Endodermal cell (in vitro differentiated cells): Measurements from ENCODE around the gene RPS6KC1. TPM values are rescaled to one million over a fixed set of nuclear protein-coding genes. Genes with fewer than 3 reads are reported as not detected.

Experiments used
- DNase-seq: peaks from one replicate; pipeline ENCODE4 v3.0.0-alpha.2; 2017
- H3K27ac ChIP-seq: 2 replicates; pipeline ENCODE4 v1.5.1; 2013; ENCODE audit warnings: mild to moderate bottlenecking, low read depth, low read length, moderate library complexity
- H3K27me3 ChIP-seq: 2 replicates; pipeline ENCODE4 v1.6.1; 2013; ENCODE audit warnings: mild to moderate bottlenecking, low read length, moderate library complexity; ENCODE audit not compliant: insufficient read depth, control insufficient read depth, poor library complexity, severe bottlenecking
- H3K36me3 ChIP-seq: 2 replicates; pipeline ENCODE4 v1.7.0; 2013; ENCODE audit warnings: mild to moderate bottlenecking, low read length, moderate library complexity; ENCODE audit not compliant: control insufficient read depth, insufficient read depth
- H3K4me1 ChIP-seq: one replicate; pipeline ENCODE4 v1.7.0; 2013; ENCODE audit warnings: low read length; ENCODE audit not compliant: control insufficient read depth, insufficient read depth
- H3K4me3 ChIP-seq: 2 replicates; pipeline ENCODE4 v1.5.1; 2013; ENCODE audit warnings: mild to moderate bottlenecking, low read length, moderate library complexity
- H3K9ac ChIP-seq: 2 replicates; pipeline ENCODE4 v1.6.1; 2013; ENCODE audit warnings: mild to moderate bottlenecking, low read length, moderate library complexity; ENCODE audit not compliant: poor library complexity, severe bottlenecking; ENCODE audit errors: extremely low read depth
- H3K9me3 ChIP-seq: 2 replicates; pipeline ENCODE4 v1.6.1; 2013; ENCODE audit warnings: mild to moderate bottlenecking, low read length, moderate library complexity; ENCODE audit not compliant: control insufficient read depth
- H3K27ac Mint-ChIP-seq: 2 replicates; pipeline ENCODE4 v1.8.0; 2020; ENCODE audit warnings: mixed read lengths
- H3K27me3 Mint-ChIP-seq: 2 replicates; pipeline ENCODE4 v1.8.0; 2021; ENCODE audit warnings: mild to moderate bottlenecking, mixed read lengths; ENCODE audit not compliant: insufficient read depth
- H3K36me3 Mint-ChIP-seq: 2 replicates; pipeline ENCODE4 v1.8.0; 2020; ENCODE audit warnings: low read depth, mixed read lengths
- H3K4me1 Mint-ChIP-seq: 2 replicates; pipeline ENCODE4 v1.8.0; 2020; ENCODE audit warnings: mixed read lengths
- H3K4me3 Mint-ChIP-seq: 2 replicates; pipeline ENCODE4 v1.8.0; 2020; ENCODE audit warnings: mild to moderate bottlenecking, moderate library complexity, mixed read lengths
- H3K9me3 Mint-ChIP-seq: 2 replicates; pipeline ENCODE4 v1.8.0; 2020; ENCODE audit warnings: mild to moderate bottlenecking, mixed read lengths
- CTCF ChIP-seq: fragments of 200-600 bp; sonication (generic); conservative IDR thresholded peaks from 2 replicates; pipeline ENCODE4 v1.5.0; 2021; ENCODE audit warnings: antibody characterized with exemption, mild to moderate bottlenecking
- WGBS, 2 experiments: methylation state at CpG; one replicate each; pipeline versions ENCODE4 v1.1.5 to v1.1.7; 2013; ENCODE audit warnings: missing lambda C conversion rate in 2 of 2, mixed read lengths in 1 of 2; ENCODE audit not compliant: insufficient coverage in 1 of 2, insufficient read length in 1 of 2; 5-methylcytosine and 5-hydroxymethylcytosine counted together
- total RNA-seq, 2 donors: library from RNA; stranded (reverse); fragmentation: NEBNext Ultra II Directional in 1 of 2; extraction: Animal tissue kit (Norgen Biotek cat#: 25700) in 1 of 2; gene quantifications; 2 replicates in 1 of 2; 3 replicates in 1 of 2; pipeline ENCODE4 v1.2.1, GENCODE V29; 2021

Gene RPS6KC1
- total RNA-seq, 2 donors from 2014 or later, result 31.4 to 36.3 TPM

- no peak for DNase-seq
- H3K27ac ChIP-seq, result no peak overlapping the region
- no peaks in the 10 kb centered on the region for H3K4me1 ChIP-seq
- no peak overlapping the region for H3K9ac ChIP-seq
- no peak overlapping the region for H3K27ac Mint-ChIP-seq
- peaks cover 31% of the 10 kb centered on the region for H3K36me3 ChIP-seq
- no peak overlapping the region for H3K4me3 ChIP-seq
- no peak for TF ChIP-seq CTCF
- peaks cover 3% of the 10 kb centered on the region for H3K9me3 Mint-ChIP-seq
- H3K27me3 ChIP-seq, result no peaks in the 10 kb centered on the region
- H3K9me3 ChIP-seq, result peaks cover 22% of the 10 kb centered on the region
- no peak overlapping the region for H3K4me3 Mint-ChIP-seq
- H3K27me3 Mint-ChIP-seq, result no peaks in the 10 kb centered on the region
- 97% methylated on average over 1 of the region's 2 CpGs; no CpG with 5 or more reads in 1 of the 2 experiments for WGBS, 2 experiments
- H3K36me3 Mint-ChIP-seq, result peaks cover 35% of the 10 kb centered on the region
- no peaks in the 10 kb centered on the region for H3K4me1 Mint-ChIP-seq
Measured at GRCh38 chr1:213104604-213105003, 53.6 kb downstream of the RPS6KC1 start.

- 100% methylated on average over 1 of the region's 1 CpG for WGBS, 2 experiments
- Mint-ChIP-seq H3K9me3 (no peaks in the 10 kb centered on the region), H3K27me3 (no peaks in the 10 kb centered on the region), H3K36me3 (peaks cover 24% of the 10 kb centered on the region), H3K27ac (no peak overlapping the region), H3K4me1 (peaks cover 8% of the 10 kb centered on the region), H3K4me3 (no peak overlapping the region)
- DNase-seq, result no peak
- Histone ChIP-seq H3K4me3 (no peak overlapping the region), H3K36me3 (peaks cover 22% of the 10 kb centered on the region), H3K9me3 (peaks cover 15% of the 10 kb centered on the region), H3K27me3 (no peaks in the 10 kb centered on the region), H3K27ac (no peak overlapping the region), H3K4me1 (no peaks in the 10 kb centered on the region), H3K9ac (no peak overlapping the region)
- TF ChIP-seq CTCF, result no peak
Measured at GRCh38 chr1:213106298-213106697, 55.3 kb downstream of the RPS6KC1 start.

GRCh38 chr1:213107613-213108012 is 56.6 kb downstream of the RPS6KC1 start:
- no peak for DNase-seq
- Histone ChIP-seq H3K27ac (no peak overlapping the region), H3K36me3 (peaks cover 22% of the 10 kb centered on the region), H3K9me3 (peaks cover 15% of the 10 kb centered on the region), H3K4me1 (no peaks in the 10 kb centered on the region), H3K9ac (no peak overlapping the region), H3K27me3 (no peaks in the 10 kb centered on the region), H3K4me3 (no peak overlapping the region)
- Mint-ChIP-seq H3K4me1 (peaks cover 8% of the 10 kb centered on the region), H3K36me3 (peaks cover 24% of the 10 kb centered on the region), H3K4me3 (no peak overlapping the region), H3K27me3 (no peaks in the 10 kb centered on the region), H3K9me3 (peaks cover 4% of the 10 kb centered on the region), H3K27ac (no peak overlapping the region)
- WGBS, 2 experiments, result 91 to 100% methylated on average over 1 to 2 of the region's 2 CpGs
- TF ChIP-seq CTCF, result no peak
